ENCODE measurements around the gene SMIM14.
"Not testable (repeated sequence)": the region's sequence is repeated elsewhere in the genome, so short reads cannot be mapped to it uniquely, and the experiment has no call there.

SMIM14 gene

DNA sequence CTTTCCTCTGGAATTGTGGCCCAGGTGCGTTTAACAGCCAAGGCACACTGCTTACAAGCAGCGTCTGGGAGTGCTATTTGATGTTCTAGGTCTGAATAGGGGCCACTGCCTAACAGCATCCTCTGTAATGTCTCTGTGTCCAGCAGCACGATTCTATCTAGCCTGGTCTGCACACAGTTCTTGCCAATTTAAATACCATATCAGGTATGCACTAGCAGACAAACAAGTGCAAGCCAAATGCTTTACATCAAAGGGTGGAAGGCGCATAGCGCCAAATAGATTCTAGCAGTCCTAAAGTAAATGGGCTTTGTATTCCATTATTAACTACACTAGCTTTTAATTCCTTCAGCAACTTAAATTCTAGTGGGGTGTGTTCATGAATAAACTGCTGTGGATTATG lies 95.6 kb downstream of the SMIM14 start:
- no peak overlapping the region for H3K4me3 ChIP-seq (ENCODE audit: insufficient read depth, low read depth, low read length, poor library complexity, severe bottlenecking)
- H3K27me3 ChIP-seq (replicated peaks; ENCODE audit: control insufficient read depth, insufficient read depth, low read length, poor library complexity, severe bottlenecking), result no peaks in the 10 kb centered on the region
- H3K27ac ChIP-seq (ENCODE audit: insufficient read depth, low read length, poor library complexity, severe bottlenecking), result no peak overlapping the region
- no peak for DNase-seq
- no peaks in the 10 kb centered on the region for H3K4me1 ChIP-seq (ENCODE audit: control insufficient read depth, insufficient read depth, low read length, poor library complexity, severe bottlenecking)
- H3K9me3 ChIP-seq (ENCODE audit: control insufficient read depth, low read length), result no peaks in the 10 kb centered on the region
- no peaks in the 10 kb centered on the region for H3K36me3 ChIP-seq (ENCODE audit: control insufficient read depth, insufficient read depth, low read length)

DNA sequence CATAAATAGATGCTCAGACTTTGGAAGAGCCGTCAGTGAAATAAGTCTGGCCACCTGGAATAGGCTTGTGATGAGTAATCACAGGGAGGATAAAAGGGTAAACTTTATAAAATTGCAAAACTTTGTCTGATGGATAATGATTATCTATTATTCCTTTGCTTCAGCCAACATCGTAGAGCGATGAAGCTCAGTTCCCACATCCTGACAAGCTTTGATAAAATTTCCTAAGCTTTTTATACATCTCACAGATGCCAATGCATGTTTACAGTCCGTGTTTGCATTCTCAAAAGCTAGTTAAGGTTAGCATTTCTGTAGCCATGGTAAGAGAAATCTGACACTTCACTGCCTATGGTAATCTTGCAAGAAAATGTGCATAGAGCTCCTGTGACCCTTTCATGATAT lies 96.1 kb downstream of the SMIM14 start:
- DNase-seq, result no peak
- H3K27me3 ChIP-seq (replicated peaks; ENCODE audit: control insufficient read depth, insufficient read depth, low read length, poor library complexity, severe bottlenecking), result no peaks in the 10 kb centered on the region
- no peak overlapping the region for H3K27ac ChIP-seq (ENCODE audit: insufficient read depth, low read length, poor library complexity, severe bottlenecking)
- no peaks in the 10 kb centered on the region for H3K36me3 ChIP-seq (ENCODE audit: control insufficient read depth, insufficient read depth, low read length)
- no peak overlapping the region for H3K4me3 ChIP-seq (ENCODE audit: insufficient read depth, low read depth, low read length, poor library complexity, severe bottlenecking)
- no peaks in the 10 kb centered on the region for H3K9me3 ChIP-seq (ENCODE audit: control insufficient read depth, low read length)
- no peaks in the 10 kb centered on the region for H3K4me1 ChIP-seq (ENCODE audit: control insufficient read depth, insufficient read depth, low read length, poor library complexity, severe bottlenecking)

DNA sequence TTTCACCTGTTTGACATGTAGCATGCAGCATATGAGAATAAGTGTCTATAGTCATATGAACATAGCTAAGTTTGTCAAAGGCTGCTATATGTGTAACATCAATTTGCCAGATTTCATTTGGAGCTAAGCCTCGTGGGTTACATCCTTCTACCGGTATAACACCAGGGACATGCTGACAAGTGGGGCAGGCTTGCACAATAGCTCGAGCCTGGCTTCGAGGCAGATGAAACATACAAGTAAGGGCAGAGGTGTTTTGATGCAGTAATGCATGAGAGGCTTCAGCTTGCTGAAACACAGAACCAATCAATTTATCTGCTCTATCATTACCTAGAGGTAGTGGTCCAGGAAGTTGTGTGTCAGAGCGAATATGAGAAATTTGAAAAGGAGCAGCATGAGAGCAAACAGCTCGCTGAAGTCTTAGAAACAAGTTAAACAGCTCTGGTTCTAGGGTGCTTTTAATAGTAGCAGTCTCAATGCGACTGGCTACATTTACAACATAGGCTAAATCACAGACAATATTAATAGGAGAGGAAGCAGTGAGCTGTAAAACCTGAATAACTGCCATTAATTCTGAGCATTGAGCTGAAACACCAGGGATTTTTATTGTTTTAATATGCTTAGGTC lies 96.6 kb downstream of the SMIM14 start:
- no peak overlapping the region for H3K27ac ChIP-seq (ENCODE audit: insufficient read depth, low read length, poor library complexity, severe bottlenecking)
- no peak for DNase-seq
- H3K36me3 ChIP-seq (ENCODE audit: control insufficient read depth, insufficient read depth, low read length), result no peaks in the 10 kb centered on the region
- H3K27me3 ChIP-seq (replicated peaks; ENCODE audit: control insufficient read depth, insufficient read depth, low read length, poor library complexity, severe bottlenecking), result no peaks in the 10 kb centered on the region
- no peaks in the 10 kb centered on the region for H3K4me1 ChIP-seq (ENCODE audit: control insufficient read depth, insufficient read depth, low read length, poor library complexity, severe bottlenecking)
- H3K4me3 ChIP-seq (ENCODE audit: insufficient read depth, low read depth, low read length, poor library complexity, severe bottlenecking), result no peak overlapping the region
- H3K9me3 ChIP-seq (ENCODE audit: control insufficient read depth, low read length), result no peaks in the 10 kb centered on the region

DNA sequence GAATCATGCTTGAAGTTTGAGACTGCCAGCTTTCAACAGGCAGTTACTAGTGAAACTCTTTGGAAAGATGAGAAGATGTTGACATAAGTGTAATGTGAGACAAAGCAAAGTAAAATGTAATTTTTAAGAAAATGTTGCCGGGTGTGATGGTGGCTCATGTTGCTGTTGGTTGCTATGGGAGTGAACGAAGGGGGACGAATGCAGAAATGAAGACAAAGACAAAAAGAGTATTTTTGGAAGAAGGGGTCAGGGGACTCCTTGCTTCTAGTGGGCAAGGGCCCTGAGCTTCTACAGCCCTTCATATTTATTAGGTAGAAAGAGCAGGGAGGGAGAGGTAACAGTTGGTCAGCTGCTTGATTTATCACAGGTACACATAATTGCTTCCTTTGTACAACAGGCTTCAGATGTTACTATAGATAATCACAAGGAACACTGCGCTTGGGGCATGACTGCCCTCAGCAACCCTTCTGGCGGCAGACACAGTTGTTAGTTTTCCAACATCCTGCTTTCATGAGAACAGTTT lies 99.5 kb downstream of the SMIM14 start:
- DNase-seq, result no peak
- no peaks in the 10 kb centered on the region for H3K27me3 ChIP-seq (replicated peaks; ENCODE audit: control insufficient read depth, insufficient read depth, low read length, poor library complexity, severe bottlenecking)
- H3K4me1 ChIP-seq (ENCODE audit: control insufficient read depth, insufficient read depth, low read length, poor library complexity, severe bottlenecking), result no peaks in the 10 kb centered on the region
- H3K4me3 ChIP-seq (ENCODE audit: insufficient read depth, low read depth, low read length, poor library complexity, severe bottlenecking), result no peak overlapping the region
- H3K9me3 ChIP-seq (ENCODE audit: control insufficient read depth, low read length), result no peaks in the 10 kb centered on the region
- no peaks in the 10 kb centered on the region for H3K36me3 ChIP-seq (ENCODE audit: control insufficient read depth, insufficient read depth, low read length)
- H3K27ac ChIP-seq (ENCODE audit: insufficient read depth, low read length, poor library complexity, severe bottlenecking), result no peak overlapping the region

DNA sequence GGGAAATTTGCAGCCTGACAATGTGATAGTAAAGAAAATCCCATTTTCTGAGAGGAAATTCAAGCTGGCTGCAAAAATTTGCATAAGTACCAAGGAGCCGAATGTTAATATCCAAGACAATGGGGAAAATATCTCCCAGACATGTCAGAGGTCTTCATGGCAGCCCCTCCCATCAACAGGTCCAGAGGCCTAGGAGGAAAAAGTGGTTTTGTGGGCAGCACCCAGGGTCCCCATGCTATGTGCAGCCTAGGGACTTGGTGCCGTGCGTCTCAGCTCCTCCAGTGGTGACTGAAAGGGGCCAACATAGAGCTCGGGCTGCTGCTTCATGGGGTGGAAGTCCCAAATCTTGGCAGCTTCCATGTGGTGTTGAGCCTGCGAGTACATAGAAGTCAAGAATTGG lies 105.1 kb downstream of the SMIM14 start:
- H3K9me3 ChIP-seq (ENCODE audit: control insufficient read depth, low read length), result no peaks in the 10 kb centered on the region
- H3K4me1 ChIP-seq (ENCODE audit: control insufficient read depth, insufficient read depth, low read length, poor library complexity, severe bottlenecking), result no peaks in the 10 kb centered on the region
- no peak for DNase-seq
- no peak overlapping the region for H3K27ac ChIP-seq (ENCODE audit: insufficient read depth, low read length, poor library complexity, severe bottlenecking)
- no peaks in the 10 kb centered on the region for H3K36me3 ChIP-seq (ENCODE audit: control insufficient read depth, insufficient read depth, low read length)
- H3K27me3 ChIP-seq (replicated peaks; ENCODE audit: control insufficient read depth, insufficient read depth, low read length, poor library complexity, severe bottlenecking), result no peaks in the 10 kb centered on the region
- H3K4me3 ChIP-seq (ENCODE audit: insufficient read depth, low read depth, low read length, poor library complexity, severe bottlenecking), result no peak overlapping the region

DNA sequence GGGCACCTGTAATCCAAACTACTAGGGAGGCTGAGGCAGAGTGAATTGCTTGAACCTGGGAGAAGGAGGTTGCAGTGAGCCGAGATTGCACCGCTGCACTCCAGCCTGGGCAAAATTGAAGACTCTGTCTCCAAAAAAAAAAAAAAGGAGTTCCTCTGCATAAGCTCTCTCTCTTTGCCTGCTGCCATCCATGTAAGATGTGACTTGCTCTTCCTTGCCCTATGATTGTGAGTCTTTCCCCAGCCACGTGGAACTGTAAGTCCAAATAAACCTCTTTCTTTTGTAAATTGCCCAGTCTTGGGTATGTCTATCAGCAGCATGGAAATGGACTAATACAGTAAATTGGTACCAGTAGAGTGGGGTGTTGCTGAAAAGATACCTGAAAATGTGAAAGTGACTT lies 106.4 kb downstream of the SMIM14 start:
- not testable (repeated sequence) for H3K27me3 ChIP-seq (replicated peaks; ENCODE audit: control insufficient read depth, insufficient read depth, low read length, poor library complexity, severe bottlenecking); H3K27ac ChIP-seq (ENCODE audit: insufficient read depth, low read length, poor library complexity, severe bottlenecking); DNase-seq; H3K9me3 ChIP-seq (ENCODE audit: control insufficient read depth, low read length); H3K36me3 ChIP-seq (ENCODE audit: control insufficient read depth, insufficient read depth, low read length); H3K4me3 ChIP-seq (ENCODE audit: insufficient read depth, low read depth, low read length, poor library complexity, severe bottlenecking); H3K4me1 ChIP-seq (ENCODE audit: control insufficient read depth, insufficient read depth, low read length, poor library complexity, severe bottlenecking)

DNA sequence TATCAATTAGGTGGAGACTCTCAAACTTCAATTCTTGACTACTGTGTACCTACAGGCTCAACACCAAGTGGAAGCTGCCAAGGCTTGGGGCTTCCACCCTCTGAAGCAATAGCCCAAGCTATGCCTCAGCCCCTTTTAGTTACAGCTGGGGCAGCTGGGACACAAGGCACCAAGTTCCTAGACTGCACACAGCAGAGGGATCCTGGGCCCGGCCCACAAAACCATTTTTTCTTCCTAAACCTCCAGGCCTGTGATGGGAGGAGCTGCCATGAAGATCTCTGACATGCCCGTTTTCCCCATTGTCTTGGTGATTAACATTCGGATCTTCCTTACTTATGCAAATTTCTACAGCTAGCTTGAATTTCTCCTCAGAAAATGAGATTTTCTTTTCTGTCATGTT lies 108.0 kb downstream of the SMIM14 start:
- DNase-seq, result no peak
- H3K27me3 ChIP-seq (replicated peaks; ENCODE audit: control insufficient read depth, insufficient read depth, low read length, poor library complexity, severe bottlenecking), result no peaks in the 10 kb centered on the region
- H3K9me3 ChIP-seq (ENCODE audit: control insufficient read depth, low read length), result no peaks in the 10 kb centered on the region
- no peak overlapping the region for H3K4me3 ChIP-seq (ENCODE audit: insufficient read depth, low read depth, low read length, poor library complexity, severe bottlenecking)
- H3K36me3 ChIP-seq (ENCODE audit: control insufficient read depth, insufficient read depth, low read length), result no peaks in the 10 kb centered on the region
- H3K4me1 ChIP-seq (ENCODE audit: control insufficient read depth, insufficient read depth, low read length, poor library complexity, severe bottlenecking), result peaks cover 14% of the 10 kb centered on the region
- H3K27ac ChIP-seq (ENCODE audit: insufficient read depth, low read length, poor library complexity, severe bottlenecking), result no peak overlapping the region

DNA sequence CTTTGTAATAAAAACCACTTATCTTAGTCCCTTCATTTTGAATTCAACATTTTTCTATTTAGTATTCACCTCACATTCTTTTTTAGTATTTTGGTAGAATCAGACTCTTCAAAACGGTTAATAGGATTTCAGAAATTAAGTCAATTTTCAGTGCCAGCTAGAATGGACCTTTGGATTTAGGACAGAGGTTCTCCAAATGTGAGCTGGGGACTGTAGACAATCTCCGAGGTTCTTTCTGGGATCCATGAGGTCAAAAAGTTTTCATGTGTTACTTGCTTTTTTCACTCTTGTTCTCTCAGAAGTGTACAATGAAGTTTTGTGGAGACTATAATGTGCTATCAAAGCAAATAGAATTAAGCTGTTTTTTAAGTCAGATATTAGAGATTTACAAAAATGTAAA lies 109.1 kb downstream of the SMIM14 start:
- Histone ChIP-seq H3K9me3 (ENCODE audit: control insufficient read depth, low read length) (no peaks in the 10 kb centered on the region), H3K4me3 (ENCODE audit: insufficient read depth, low read depth, low read length, poor library complexity, severe bottlenecking) (no peak overlapping the region), H3K27me3 (replicated peaks; ENCODE audit: control insufficient read depth, insufficient read depth, low read length, poor library complexity, severe bottlenecking) (no peaks in the 10 kb centered on the region), H3K36me3 (ENCODE audit: control insufficient read depth, insufficient read depth, low read length) (no peaks in the 10 kb centered on the region), H3K4me1 (ENCODE audit: control insufficient read depth, insufficient read depth, low read length, poor library complexity, severe bottlenecking) (peaks cover 14% of the 10 kb centered on the region), H3K27ac (ENCODE audit: insufficient read depth, low read length, poor library complexity, severe bottlenecking) (no peak overlapping the region)
- no peak for DNase-seq

DNA sequence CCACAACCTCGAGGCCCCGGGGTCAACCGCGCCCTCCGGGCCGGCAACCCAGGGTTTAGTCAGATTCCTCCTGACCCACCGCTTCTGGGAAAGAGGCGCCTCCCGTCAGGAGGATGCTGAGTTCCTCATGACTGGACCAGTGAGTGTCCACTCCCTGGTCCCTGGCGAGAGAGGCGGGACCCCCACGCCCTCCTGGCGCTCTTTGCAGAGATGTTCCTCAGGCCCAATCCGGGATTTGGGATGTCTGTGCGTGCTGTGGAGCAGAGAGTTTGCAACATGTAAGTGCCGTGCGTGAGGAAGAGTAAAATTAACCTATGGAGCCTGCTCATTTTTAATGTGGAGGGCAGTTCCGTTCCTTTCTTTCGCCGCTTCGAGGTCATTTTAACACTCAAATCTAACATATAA lies 110.6 kb downstream of the SMIM14 start:
- peaks cover 14% of the 10 kb centered on the region for H3K4me1 ChIP-seq (ENCODE audit: control insufficient read depth, insufficient read depth, low read length, poor library complexity, severe bottlenecking)
- no peaks in the 10 kb centered on the region for H3K36me3 ChIP-seq (ENCODE audit: control insufficient read depth, insufficient read depth, low read length)
- H3K27me3 ChIP-seq (replicated peaks; ENCODE audit: control insufficient read depth, insufficient read depth, low read length, poor library complexity, severe bottlenecking), result no peaks in the 10 kb centered on the region
- peak overlapping the region; percentile 92 for H3K4me3 ChIP-seq (ENCODE audit: insufficient read depth, low read depth, low read length, poor library complexity, severe bottlenecking)
- H3K9me3 ChIP-seq (ENCODE audit: control insufficient read depth, low read length), result no peaks in the 10 kb centered on the region
- no peak for DNase-seq
- H3K27ac ChIP-seq (ENCODE audit: insufficient read depth, low read length, poor library complexity, severe bottlenecking), result peak overlapping the region; percentile 68

DNA sequence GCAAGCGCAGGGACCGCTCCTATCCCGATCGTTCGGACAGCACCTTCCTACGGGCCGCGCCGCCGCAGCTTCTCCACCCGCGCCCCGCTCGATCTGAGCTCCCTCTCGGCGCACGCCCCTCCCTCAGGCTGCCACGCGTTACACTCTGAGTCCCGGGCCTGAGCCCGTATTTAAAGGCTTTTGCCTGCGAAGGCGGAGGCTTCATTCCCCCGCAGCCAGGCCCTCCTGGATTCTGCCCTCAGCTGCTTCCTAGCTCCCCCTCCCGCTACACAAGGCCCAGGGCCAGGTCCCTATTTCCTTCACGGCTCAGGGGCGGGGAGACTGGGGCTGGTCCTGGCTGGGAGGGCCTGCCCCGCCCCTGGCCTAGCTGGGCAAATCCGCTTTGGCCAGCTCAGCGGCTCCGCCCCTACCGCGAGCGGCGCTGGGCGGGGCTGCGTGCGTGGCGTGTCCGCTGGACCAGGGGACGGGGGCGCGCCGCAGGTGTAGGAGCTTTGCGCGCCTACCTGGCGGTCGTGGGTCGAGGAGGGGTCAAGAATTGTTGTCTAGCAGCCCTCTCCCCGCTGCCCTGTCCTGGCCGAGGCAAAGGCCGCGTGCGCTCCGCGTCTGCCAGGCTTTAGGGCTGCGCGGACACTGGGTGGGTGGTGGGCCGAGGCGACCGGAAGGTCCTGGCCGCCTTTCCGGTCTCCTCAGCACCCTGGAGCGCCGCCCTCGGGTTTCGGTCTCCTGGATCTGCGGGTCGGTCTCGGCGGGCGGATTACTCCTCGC lies 111.2 kb downstream of the SMIM14 start, which contains the start of gene UGDH:
Gene UGDH, minus strand, starts transcription at position 144 of the 765 bp plus-strand sequence. CDS start 5,927 bp downstream, outside the sequence.
- Histone ChIP-seq H3K4me3 (ENCODE audit: insufficient read depth, low read depth, low read length, poor library complexity, severe bottlenecking) (peak within 1 kb of the TSS; percentile 92), H3K27ac (ENCODE audit: insufficient read depth, low read length, poor library complexity, severe bottlenecking) (peak within 1 kb of the TSS; percentile 68), H3K27me3 (replicated peaks; ENCODE audit: control insufficient read depth, insufficient read depth, low read length, poor library complexity, severe bottlenecking) (no peaks in the 10 kb centered on the region), H3K9me3 (ENCODE audit: control insufficient read depth, low read length) (no peaks in the 10 kb centered on the region), H3K36me3 (ENCODE audit: control insufficient read depth, insufficient read depth, low read length) (no peaks in the 10 kb centered on the region), H3K4me1 (ENCODE audit: control insufficient read depth, insufficient read depth, low read length, poor library complexity, severe bottlenecking) (peaks cover 14% of the 10 kb centered on the region)
- peak; percentile 81 to 88 (median 86) for DNase-seq

Data from effector memory CD4-positive, alpha-beta T cell (primary cell).